Left ventricle myocardium inferior (tissue), 1 donor: ENCODE data around the gene MAPT. TPM values are rescaled to one million over a fixed set of nuclear protein-coding genes. Genes with fewer than 3 reads are reported as not detected.
A peak's percentile ranks its signal among the peaks of the same experiment; 100 is the strongest.

Source experiments
- DNase-seq: peaks from one replicate; pipeline ENCODE4 v3.0.0-alpha.2; 2020
- H3K27ac ChIP-seq: fragments of 200-600 bp; replicated peaks from 2 replicates; pipeline ENCODE4 v1.8.0; 2021
- H3K27me3 ChIP-seq: fragments of 200-600 bp; 2 replicates; pipeline ENCODE4 v1.8.0; 2021; ENCODE audit warnings: low read depth
- H3K36me3 ChIP-seq: fragments of 200-600 bp; 2 replicates; pipeline ENCODE4 v1.8.0; 2021
- H3K4me1 ChIP-seq: fragments of 200-600 bp; 2 replicates; pipeline ENCODE4 v1.8.0; 2021
- H3K4me3 ChIP-seq: fragments of 200-600 bp; 2 replicates; pipeline ENCODE4 v1.8.0; 2021; ENCODE audit warnings: mild to moderate bottlenecking, moderate library complexity
- H3K9me3 ChIP-seq: fragments of 200-600 bp; replicated peaks from 2 replicates; pipeline ENCODE4 v1.8.0; 2021
- intact Hi-C: fragments of 100-400 bp; cut with micrococcal nuclease; formaldehyde crosslinking; loops from one replicate; pipeline ENCODE4 v1.11.0; 2022
- total RNA-seq: library from RNA; stranded (reverse); fragmentation: NEBNext Ultra II Directional; extraction: Animal tissue kit (Norgen Biotek cat#: 25700); gene quantifications from one replicate; pipeline ENCODE4 v1.2.1, GENCODE V29; 2021
- TF ChIP-seq, protein P1 (sequence below): fragments of 200-600 bp; IDR thresholded peaks from 2 replicates; pipeline ENCODE4 v1.8.0; 2021; ENCODE audit warnings: antibody characterized with exemption, mild to moderate bottlenecking, borderline replicate concordance
- donor health status: DM: no; HTN: yes; CAD: no; lungs with severe emphysema.

The MAPT gene
- total RNA-seq, 1 donor from 2014 or later = 28.6 TPM

DNA sequence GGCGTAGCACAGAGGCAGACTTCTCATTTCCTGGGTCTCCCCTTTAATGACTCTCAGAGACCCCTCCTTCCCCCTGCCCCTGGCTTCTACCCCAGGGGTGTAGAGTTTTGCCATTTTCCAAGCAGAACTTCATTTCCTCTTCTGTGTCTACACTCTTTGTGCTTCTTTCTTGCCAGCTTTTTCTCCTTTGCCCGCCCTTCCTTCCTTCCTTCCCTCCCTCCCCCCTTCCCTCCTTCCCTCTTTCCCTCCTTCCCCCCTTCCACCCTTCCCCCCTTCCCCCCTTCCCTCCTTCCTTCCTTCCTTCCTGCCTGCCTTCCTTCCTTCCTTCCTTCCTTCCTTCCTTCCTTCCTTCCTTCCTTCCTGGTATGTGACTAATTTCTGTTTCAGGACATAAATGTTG, 47.0 kb downstream of the MAPT start:
- TF ChIP-seq, protein P1, sequence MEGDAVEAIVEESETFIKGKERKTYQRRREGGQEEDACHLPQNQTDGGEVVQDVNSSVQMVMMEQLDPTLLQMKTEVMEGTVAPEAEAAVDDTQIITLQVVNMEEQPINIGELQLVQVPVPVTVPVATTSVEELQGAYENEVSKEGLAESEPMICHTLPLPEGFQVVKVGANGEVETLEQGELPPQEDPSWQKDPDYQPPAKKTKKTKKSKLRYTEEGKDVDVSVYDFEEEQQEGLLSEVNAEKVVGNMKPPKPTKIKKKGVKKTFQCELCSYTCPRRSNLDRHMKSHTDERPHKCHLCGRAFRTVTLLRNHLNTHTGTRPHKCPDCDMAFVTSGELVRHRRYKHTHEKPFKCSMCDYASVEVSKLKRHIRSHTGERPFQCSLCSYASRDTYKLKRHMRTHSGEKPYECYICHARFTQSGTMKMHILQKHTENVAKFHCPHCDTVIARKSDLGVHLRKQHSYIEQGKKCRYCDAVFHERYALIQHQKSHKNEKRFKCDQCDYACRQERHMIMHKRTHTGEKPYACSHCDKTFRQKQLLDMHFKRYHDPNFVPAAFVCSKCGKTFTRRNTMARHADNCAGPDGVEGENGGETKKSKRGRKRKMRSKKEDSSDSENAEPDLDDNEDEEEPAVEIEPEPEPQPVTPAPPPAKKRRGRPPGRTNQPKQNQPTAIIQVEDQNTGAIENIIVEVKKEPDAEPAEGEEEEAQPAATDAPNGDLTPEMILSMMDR = no peak
- Histone ChIP-seq H3K9me3 (no peaks in the 10 kb centered on the region), H3K27ac (peak overlapping the region; percentile 74), H3K4me3 (no peak overlapping the region), H3K27me3 (no peaks in the 10 kb centered on the region), H3K36me3 (no peaks in the 10 kb centered on the region), H3K4me1 (peaks cover 40% of the 10 kb centered on the region)
- intact Hi-C loops = no loop called here
- DNase-seq = no peak

DNA sequence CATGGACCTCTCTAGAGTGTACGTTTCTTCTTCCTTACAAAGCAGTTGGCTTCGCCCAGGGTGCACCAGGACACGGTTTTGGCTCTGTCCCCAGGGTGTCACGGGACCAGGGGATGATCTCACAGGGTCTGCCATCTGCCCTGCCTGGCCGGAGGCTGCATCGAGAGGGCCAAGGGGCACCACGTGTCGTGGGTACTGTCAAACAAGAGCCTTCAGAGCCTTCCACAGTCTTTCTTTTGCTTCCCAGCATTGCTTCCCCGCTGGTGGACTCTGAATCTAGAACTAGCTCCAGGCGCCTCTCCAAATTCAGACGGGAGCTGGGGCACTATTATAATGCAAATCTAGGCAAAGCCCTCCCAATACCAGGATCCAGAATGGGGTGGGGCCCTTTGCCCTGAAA, 47.9 kb downstream of the MAPT start:
- peak overlapping the region; percentile 74 for H3K27ac ChIP-seq

DNA sequence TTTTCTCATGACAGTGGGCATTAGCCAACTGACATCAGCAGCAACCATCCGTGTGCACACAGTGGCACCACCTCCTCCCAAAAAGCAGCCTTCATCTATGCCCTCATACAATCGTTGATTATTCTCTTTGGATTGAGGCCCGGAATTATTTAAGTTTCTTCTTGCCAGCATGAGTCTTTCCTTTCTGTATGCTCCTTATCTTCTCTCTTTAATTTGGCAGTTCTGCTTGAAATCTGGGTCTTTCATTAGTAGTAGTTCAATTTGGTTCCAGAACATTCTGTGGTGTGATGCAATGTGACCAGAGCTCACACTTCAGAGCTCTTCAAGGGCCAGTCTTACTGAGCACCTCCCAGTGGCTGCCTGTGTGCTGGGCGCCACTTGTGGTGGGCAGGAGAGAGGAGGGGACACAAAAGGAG, 52.5 kb downstream of the MAPT start:
- Histone ChIP-seq H3K9me3 (no peaks in the 10 kb centered on the region), H3K4me3 (no peak overlapping the region), H3K4me1 (peaks cover 38% of the 10 kb centered on the region), H3K27me3 (peaks cover 24% of the 10 kb centered on the region), H3K36me3 (no peaks in the 10 kb centered on the region), H3K27ac (no peak overlapping the region)
- TF ChIP-seq, protein P1 = no peak
- no peak for DNase-seq
- intact Hi-C loops = no loop called here

More for the DNA sequence above, 47.9 kb downstream of the MAPT start:
- Histone ChIP-seq H3K9me3 (no peaks in the 10 kb centered on the region), H3K27me3 (no peaks in the 10 kb centered on the region), H3K36me3 (no peaks in the 10 kb centered on the region), H3K4me1 (peaks cover 40% of the 10 kb centered on the region), H3K4me3 (no peak overlapping the region)
- intact Hi-C loops = no loop called here
- peak; percentile 86 for DNase-seq
- TF ChIP-seq, protein P1 = no peak

DNA sequence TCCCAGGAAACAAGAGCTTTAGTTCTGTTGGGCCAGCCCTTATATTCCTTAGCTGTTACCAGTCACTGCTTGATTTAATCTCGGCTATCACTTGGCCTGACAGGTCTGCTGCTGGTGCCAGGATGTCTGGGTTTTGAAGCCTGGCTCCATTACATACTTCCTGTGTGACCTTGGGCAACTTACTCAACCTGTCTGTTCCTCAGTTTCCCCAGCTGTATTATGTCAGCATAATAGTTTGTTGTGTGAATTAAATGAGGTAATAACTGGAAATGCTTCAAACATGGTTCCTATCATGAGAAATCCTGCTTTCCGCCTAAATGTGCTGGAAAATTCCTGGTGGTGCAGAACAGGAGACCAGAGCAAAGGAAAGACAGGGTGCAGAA, 54.1 kb downstream of the MAPT start:
- DNase-seq = no peak
- Histone ChIP-seq H3K4me3 (peak overlapping the region; percentile 53), H3K9me3 (no peaks in the 10 kb centered on the region), H3K27ac (peak overlapping the region; percentile 39), H3K4me1 (peaks cover 22% of the 10 kb centered on the region), H3K36me3 (no peaks in the 10 kb centered on the region), H3K27me3 (peaks cover 31% of the 10 kb centered on the region)
- TF ChIP-seq, protein P1 = no peak
- intact Hi-C loops = no loop called here

DNA sequence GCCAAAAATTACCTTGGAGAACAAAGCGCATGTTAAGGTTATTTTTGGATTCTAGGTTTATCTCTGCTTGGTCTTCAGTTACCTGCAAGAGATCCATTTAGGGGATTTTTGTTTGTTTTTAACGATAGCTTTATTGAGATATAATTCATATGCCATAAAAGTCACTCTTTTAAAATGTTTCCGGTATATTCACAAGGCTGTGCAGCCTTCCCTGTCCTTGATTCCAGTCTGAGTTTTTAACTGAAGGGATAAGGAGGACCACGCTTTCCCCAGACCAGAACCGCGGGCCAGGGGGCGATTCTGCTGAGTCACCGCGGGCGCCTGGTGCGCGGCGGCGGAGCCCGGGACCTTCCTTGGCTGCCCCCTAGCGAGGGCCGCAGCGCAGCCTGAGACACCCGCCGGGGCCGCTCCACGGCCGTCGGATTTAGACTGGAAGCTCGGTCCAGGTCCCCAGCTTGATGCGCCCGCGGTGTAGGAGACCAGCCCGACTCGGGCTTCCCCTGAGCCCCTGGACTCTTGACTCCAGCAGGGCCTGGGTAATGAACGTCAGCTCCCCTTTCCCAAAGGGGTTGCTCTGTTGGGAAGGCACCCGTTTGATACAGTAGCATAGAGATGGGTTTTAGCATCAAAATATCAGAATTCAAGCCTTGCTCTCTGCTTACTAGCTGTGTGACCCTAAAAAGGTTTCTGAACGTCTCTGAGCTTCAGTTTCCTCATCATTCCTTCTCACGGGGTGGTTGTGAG, 54.7 kb downstream of the MAPT start:
- Histone ChIP-seq H3K27ac (peak overlapping the region; percentile 39), H3K36me3 (no peaks in the 10 kb centered on the region)

More for the DNA sequence above, 54.7 kb downstream of the MAPT start:
- TF ChIP-seq, protein P1 = peak; percentile 87
- peaks cover 31% of the 10 kb centered on the region for H3K27me3 ChIP-seq
- H3K9me3 ChIP-seq = no peaks in the 10 kb centered on the region
- H3K4me3 ChIP-seq = peak overlapping the region; percentile 53
- intact Hi-C loops = no loop called here
- peak; percentile 78 for DNase-seq
- H3K4me1 ChIP-seq = peaks cover 16% of the 10 kb centered on the region
